Esophagus squamous epithelium (tissue), 4 donors: Measurements from ENCODE around the gene CISH.

Experiments used
- POLR2A ChIP-seq, 4 donors: fragments of 450-650 bp; IDR thresholded peaks; one replicate each; pipeline ENCODE4 v1.6.1; 2017; ENCODE audit warnings: antibody characterized with exemption in 4 of 4, mild to moderate bottlenecking in 4 of 4, moderate library complexity in 3 of 4
- TF ChIP-seq, protein P1 (sequence below), 6 experiments: fragments of 450-650 bp in 4 of 6; fragments of 200-600 bp in 2 of 6; sonication (generic) in 2 of 6; IDR thresholded peaks; one replicate each; pipeline ENCODE4 v1.5.1; 2016 to 2019; ENCODE audit warnings: antibody characterized with exemption in 6 of 6, mild to moderate bottlenecking in 4 of 6, moderate library complexity in 4 of 6

GRCh38 chr3:50645378-50645777 is 33.8 kb upstream of the CISH start:
- TF ChIP-seq, protein P1, sequence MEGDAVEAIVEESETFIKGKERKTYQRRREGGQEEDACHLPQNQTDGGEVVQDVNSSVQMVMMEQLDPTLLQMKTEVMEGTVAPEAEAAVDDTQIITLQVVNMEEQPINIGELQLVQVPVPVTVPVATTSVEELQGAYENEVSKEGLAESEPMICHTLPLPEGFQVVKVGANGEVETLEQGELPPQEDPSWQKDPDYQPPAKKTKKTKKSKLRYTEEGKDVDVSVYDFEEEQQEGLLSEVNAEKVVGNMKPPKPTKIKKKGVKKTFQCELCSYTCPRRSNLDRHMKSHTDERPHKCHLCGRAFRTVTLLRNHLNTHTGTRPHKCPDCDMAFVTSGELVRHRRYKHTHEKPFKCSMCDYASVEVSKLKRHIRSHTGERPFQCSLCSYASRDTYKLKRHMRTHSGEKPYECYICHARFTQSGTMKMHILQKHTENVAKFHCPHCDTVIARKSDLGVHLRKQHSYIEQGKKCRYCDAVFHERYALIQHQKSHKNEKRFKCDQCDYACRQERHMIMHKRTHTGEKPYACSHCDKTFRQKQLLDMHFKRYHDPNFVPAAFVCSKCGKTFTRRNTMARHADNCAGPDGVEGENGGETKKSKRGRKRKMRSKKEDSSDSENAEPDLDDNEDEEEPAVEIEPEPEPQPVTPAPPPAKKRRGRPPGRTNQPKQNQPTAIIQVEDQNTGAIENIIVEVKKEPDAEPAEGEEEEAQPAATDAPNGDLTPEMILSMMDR (IDR thresholded peaks at IDR 0.05): no peak
- no peak for TF ChIP-seq POLR2A (IDR thresholded peaks at IDR 0.05)
